Measurements from ENCODE around the gene AQP7. TPM values are rescaled to one million over a fixed set of nuclear protein-coding genes. Genes with fewer than 3 reads are reported as not detected.

The AQP7 gene
- total and polyA plus RNA-seq, 9 of the 15 experiments (the other 6 are each of a cell fraction or from before 2014, with no cell fraction given): 0.04 to 0.53 (median 0.07) TPM; not detected in 4

DNA sequence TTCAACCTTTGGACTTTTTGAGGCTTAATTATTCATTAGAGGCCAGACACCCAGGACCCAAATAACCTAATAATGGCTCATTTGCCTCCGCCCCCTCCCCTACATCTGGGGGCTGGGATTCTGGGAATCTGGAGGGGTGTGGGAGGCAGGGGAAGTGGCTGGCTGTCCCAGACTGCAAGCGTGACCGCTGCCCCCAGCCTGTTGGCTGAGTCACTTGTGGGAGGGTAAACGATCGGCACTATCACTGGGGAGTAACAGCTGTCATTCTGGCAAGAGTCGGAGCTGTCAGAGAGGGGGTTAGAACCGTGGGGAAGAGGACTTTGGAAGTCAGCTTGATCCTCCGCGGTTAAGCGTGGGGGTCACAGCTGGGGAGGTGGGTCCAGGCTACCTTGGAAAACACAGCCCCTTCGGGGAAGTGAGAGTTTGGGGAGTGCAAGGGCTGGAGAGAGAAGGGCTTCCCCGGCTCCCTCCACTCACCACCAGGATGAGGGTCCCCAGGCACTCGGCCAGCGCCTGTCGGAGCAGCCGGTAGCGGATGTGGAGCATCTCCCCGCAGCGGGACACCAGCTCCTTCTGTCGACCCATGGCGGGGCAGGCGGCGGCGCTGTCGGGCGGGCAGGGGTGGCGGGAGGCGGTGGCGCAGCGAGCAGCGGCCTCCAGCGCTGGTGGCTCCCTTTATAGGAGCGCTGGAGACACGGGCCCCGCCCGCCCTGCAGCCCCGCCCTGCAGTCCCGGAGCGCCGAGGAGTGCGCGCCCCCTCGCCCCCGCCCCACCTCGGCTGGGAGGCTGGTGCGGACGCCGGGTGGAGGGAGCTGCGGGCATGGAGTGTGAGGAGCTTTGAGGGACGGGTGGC, 44.8 kb upstream of the AQP7 start, which contains the start of gene AQP3 (continued):
- TF ChIP-seq TAF15 (IDR thresholded peaks at IDR 0.05; ENCODE audit: low read depth, low read length) (no peak), PTTG1 (tag; IDR thresholded peaks at IDR 0.05; ENCODE audit: low read depth) (no peak), ZNF347 (CRISPR knock-in tag; IDR thresholded peaks at IDR 0.05; ENCODE audit: low read depth) (no peak), SMARCC2 (IDR thresholded peaks at IDR 0.05; ENCODE audit: low read depth) (0 out of 2 replicates have a peak, but pooled peaks have one; percentile 32), ARNT (IDR thresholded peaks at IDR 0.05) (no peak), ZNF3 (CRISPR knock-in tag; IDR thresholded peaks at IDR 0.05) (no peak), ELF4 (CRISPR knock-in tag; IDR thresholded peaks at IDR 0.05) (no peak), PHF20 (IDR thresholded peaks at IDR 0.05; ENCODE audit: partially characterized antibody) (no peak), ARID2 (IDR thresholded peaks at IDR 0.05) (no peak), EP300 (IDR thresholded peaks at IDR 0.05; ENCODE audit: low read length) (peak; percentile 69), CBFB (CRISPR knock-in tag; IDR thresholded peaks at IDR 0.05) (0 out of 2 replicates have a peak, but pooled peaks have one; percentile 41), SIN3A (IDR thresholded peaks at IDR 0.05; ENCODE audit: borderline replicate concordance in 2 of 2, control insufficient read depth in 1 of 2, low read depth in 2 of 2, low read length in 2 of 2) (peak; percentile 62 to 94; a peak in 3 of 4 replicates), SNIP1 (IDR thresholded peaks at IDR 0.05; ENCODE audit: low read depth) (no peak), ZNF12 (CRISPR knock-in tag; IDR thresholded peaks at IDR 0.05) (no peak), ZNF778 (CRISPR knock-in tag; IDR thresholded peaks at IDR 0.05) (no peak), ZC3H11A (IDR thresholded peaks at IDR 0.05; ENCODE audit: low read depth, low read length) (no peak), ZNF175 (CRISPR knock-in tag; IDR thresholded peaks at IDR 0.05; ENCODE audit: low read depth) (0 out of 2 replicates have a peak, but pooled peaks have one; percentile 36)
- TF ChIP-seq, protein P1, sequence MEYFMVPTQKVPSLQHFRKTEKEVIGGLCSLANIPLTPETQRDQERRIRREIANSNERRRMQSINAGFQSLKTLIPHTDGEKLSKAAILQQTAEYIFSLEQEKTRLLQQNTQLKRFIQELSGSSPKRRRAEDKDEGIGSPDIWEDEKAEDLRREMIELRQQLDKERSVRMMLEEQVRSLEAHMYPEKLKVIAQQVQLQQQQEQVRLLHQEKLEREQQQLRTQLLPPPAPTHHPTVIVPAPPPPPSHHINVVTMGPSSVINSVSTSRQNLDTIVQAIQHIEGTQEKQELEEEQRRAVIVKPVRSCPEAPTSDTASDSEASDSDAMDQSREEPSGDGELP (CRISPR knock-in tag; IDR thresholded peaks at IDR 0.05; ENCODE audit: borderline replicate concordance): peak; percentile 99
- TF ChIP-seq, protein P2, sequence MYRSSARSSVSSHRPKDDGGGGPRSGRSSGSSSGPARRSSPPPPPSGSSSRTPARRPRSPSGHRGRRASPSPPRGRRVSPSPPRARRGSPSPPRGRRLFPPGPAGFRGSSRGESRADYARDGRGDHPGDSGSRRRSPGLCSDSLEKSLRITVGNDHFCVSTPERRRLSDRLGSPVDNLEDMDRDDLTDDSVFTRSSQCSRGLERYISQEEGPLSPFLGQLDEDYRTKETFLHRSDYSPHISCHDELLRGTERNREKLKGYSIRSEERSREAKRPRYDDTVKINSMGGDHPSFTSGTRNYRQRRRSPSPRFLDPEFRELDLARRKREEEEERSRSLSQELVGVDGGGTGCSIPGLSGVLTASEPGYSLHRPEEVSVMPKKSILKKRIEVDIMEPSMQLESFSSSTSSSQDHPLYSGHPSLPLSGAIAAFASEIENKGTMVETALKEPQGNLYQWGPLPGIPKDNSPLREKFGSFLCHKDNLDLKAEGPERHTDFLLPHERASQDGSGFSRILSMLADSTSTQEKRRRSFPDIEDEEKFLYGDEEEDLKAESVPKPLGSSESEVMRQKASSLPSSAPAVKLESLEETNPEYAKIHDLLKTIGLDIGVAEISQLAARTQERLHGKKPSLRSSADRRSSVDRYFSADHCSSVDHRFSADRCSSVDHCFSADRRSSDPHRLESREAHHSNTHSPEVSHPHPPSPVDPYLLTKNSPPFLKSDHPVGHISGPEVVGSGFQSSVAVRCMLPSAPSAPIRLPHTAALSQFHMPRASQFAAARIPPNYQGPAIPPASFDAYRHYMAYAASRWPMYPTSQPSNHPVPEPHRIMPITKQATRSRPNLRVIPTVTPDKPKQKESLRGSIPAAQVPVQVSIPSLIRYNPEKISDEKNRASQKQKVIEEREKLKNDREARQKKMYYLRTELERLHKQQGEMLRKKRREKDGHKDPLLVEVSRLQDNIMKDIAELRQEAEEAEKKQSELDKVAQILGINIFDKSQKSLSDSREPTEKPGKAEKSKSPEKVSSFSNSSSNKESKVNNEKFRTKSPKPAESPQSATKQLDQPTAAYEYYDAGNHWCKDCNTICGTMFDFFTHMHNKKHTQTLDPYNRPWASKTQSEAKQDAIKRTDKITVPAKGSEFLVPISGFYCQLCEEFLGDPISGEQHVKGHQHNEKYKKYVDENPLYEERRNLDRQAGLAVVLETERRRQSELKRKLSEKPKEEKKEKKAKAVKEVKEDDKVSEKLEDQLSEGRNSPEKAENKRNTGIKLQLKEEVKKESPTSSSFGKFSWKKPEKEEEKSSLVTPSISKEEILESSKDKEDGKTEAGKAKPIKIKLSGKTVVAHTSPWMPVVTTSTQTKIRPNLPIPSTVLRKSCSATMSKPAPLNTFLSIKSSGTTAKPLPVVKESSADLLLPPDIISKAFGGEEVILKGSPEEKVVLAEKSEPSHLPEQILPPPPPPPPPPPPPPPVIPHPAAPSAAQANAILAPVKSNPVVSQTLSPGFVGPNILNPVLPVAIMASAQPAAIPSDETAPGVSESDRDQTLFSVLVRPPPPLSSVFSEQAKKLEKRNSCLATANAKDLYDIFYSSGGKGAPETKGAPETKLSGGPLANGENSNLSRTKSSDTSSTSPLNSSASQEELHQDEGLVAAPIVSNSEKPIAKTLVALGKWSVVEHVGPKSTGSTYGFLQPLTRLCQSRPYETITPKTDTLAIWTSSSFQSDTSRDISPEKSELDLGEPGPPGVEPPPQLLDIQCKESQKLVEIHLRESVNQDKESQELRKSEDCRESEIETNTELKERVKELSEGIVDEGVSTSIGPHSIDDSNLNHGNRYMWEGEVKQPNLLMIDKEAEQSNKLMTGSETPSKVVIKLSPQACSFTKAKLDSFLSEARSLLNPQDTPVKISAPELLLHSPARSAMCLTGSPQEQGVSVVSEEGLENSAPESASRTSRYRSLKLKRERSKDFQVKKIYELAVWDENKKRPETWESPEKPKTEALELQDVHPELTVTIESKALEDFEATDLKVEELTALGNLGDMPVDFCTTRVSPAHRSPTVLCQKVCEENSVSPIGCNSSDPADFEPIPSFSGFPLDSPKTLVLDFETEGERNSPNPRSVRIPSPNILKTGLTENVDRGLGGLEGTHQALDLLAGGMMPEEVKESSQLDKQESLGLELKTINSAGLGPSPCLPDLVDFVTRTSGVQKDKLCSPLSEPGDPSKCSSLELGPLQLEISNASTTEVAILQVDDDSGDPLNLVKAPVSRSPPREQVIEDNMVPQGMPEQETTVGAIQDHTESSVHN (IDR thresholded peaks at IDR 0.05; ENCODE audit: borderline replicate concordance in 1 of 2, low read depth in 1 of 2): peak in 1 of 2 experiments; percentile 86; a peak in 2 of 4 replicates
